ENCODE results near the gene ZNF423.

ZNF423 gene

GRCh38 chr16:49567950-49568349 lies 288.0 kb downstream of the ZNF423 start:
- H3K9me2 ChIP-seq (replicated peaks; ENCODE audit: insufficient read depth, low read length), result no peaks in the 10 kb centered on the region
- H3K9me3 ChIP-seq (replicated peaks; ENCODE audit: insufficient read depth, low read length), result no peaks in the 10 kb centered on the region
- H3K4me2 ChIP-seq (ENCODE audit: low read depth, low read length), result no peak overlapping the region
- no peak overlapping the region for H3K4me3 ChIP-seq (ENCODE audit: low read length)
- H3K27ac ChIP-seq (ENCODE audit: low read length), result no peak overlapping the region
- H3K9ac ChIP-seq (ENCODE audit: low read length), result no peak overlapping the region
- no peak overlapping the region for H2AFZ ChIP-seq (ENCODE audit: low read length)
- no peaks in the 10 kb centered on the region for H3K79me2 ChIP-seq (ENCODE audit: low read length)
- DNase-seq, result no peak
- TF ChIP-seq EZH2phosphoT487 (IDR thresholded peaks at IDR 0.05; ENCODE audit: low read length), result no peak
- TF ChIP-seq CTCF (IDR thresholded peaks at IDR 0.05; ENCODE audit: low read length), result no peak
- TF ChIP-seq EZH2 (optimal IDR thresholded peaks at IDR 0.05; ENCODE audit: low read depth, low read length), result no peak
- no peaks in the 10 kb centered on the region for H3F3A ChIP-seq (ENCODE audit: insufficient read depth, low read length)
- no peaks in the 10 kb centered on the region for H3K36me3 ChIP-seq (replicated peaks; ENCODE audit: insufficient read depth, low read length)
- no peaks in the 10 kb centered on the region for H3K27me3 ChIP-seq (replicated peaks; ENCODE audit: insufficient read depth, low read length)
- H3K4me1 ChIP-seq (ENCODE audit: low read length), result no peaks in the 10 kb centered on the region
- H4K20me1 ChIP-seq (ENCODE audit: insufficient read depth, low read length), result no peaks in the 10 kb centered on the region

- Histone ChIP-seq H3K9me3 (replicated peaks; ENCODE audit: insufficient read depth, low read length) (no peaks in the 10 kb centered on the region), H3K27me3 (replicated peaks; ENCODE audit: insufficient read depth, low read length) (no peaks in the 10 kb centered on the region), H3K27ac (ENCODE audit: low read length) (no peak overlapping the region), H3F3A (ENCODE audit: insufficient read depth, low read length) (no peaks in the 10 kb centered on the region), H3K4me3 (ENCODE audit: low read length) (no peak overlapping the region), H3K79me2 (ENCODE audit: low read length) (no peaks in the 10 kb centered on the region), H3K4me2 (ENCODE audit: low read depth, low read length) (no peak overlapping the region), H3K9ac (ENCODE audit: low read length) (no peak overlapping the region), H3K4me1 (ENCODE audit: low read length) (no peaks in the 10 kb centered on the region), H4K20me1 (ENCODE audit: insufficient read depth, low read length) (no peaks in the 10 kb centered on the region), H2AFZ (ENCODE audit: low read length) (no peak overlapping the region), H3K36me3 (replicated peaks; ENCODE audit: insufficient read depth, low read length) (no peaks in the 10 kb centered on the region), H3K9me2 (replicated peaks; ENCODE audit: insufficient read depth, low read length) (no peaks in the 10 kb centered on the region)
- no peak for DNase-seq
- no peak for TF ChIP-seq CTCF (IDR thresholded peaks at IDR 0.05; ENCODE audit: low read length)
- no peak for TF ChIP-seq EZH2 (optimal IDR thresholded peaks at IDR 0.05; ENCODE audit: low read depth, low read length)
- TF ChIP-seq EZH2phosphoT487 (IDR thresholded peaks at IDR 0.05; ENCODE audit: low read length), result no peak
These were observed 289.5 kb downstream of the ZNF423 start for GRCh38 chr16:49566432-49566831.

GRCh38 chr16:49564496-49565229 lies 291.2 kb downstream of the ZNF423 start:
- H3K79me2 ChIP-seq (ENCODE audit: low read length), result no peaks in the 10 kb centered on the region
- no peak overlapping the region for H2AFZ ChIP-seq (ENCODE audit: low read length)
- no peaks in the 10 kb centered on the region for H3K9me3 ChIP-seq (replicated peaks; ENCODE audit: insufficient read depth, low read length)
- no peaks in the 10 kb centered on the region for H3K36me3 ChIP-seq (replicated peaks; ENCODE audit: insufficient read depth, low read length)
- H3K27ac ChIP-seq (ENCODE audit: low read length), result no peak overlapping the region
- no peak overlapping the region for H3K4me3 ChIP-seq (ENCODE audit: low read length)
- H3K9ac ChIP-seq (ENCODE audit: low read length), result no peak overlapping the region
- no peaks in the 10 kb centered on the region for H3K4me1 ChIP-seq (ENCODE audit: low read length)
- no peaks in the 10 kb centered on the region for H3K9me2 ChIP-seq (replicated peaks; ENCODE audit: insufficient read depth, low read length)
- H3K27me3 ChIP-seq (replicated peaks; ENCODE audit: insufficient read depth, low read length), result no peaks in the 10 kb centered on the region
- DNase-seq, result no peak
- H4K20me1 ChIP-seq (ENCODE audit: insufficient read depth, low read length), result no peaks in the 10 kb centered on the region
- no peak for TF ChIP-seq CTCF (IDR thresholded peaks at IDR 0.05; ENCODE audit: low read length)
- no peak for TF ChIP-seq EZH2phosphoT487 (IDR thresholded peaks at IDR 0.05; ENCODE audit: low read length)
- TF ChIP-seq EZH2 (optimal IDR thresholded peaks at IDR 0.05; ENCODE audit: low read depth, low read length), result no peak
- no peak overlapping the region for H3K4me2 ChIP-seq (ENCODE audit: low read depth, low read length)
- no peaks in the 10 kb centered on the region for H3F3A ChIP-seq (ENCODE audit: insufficient read depth, low read length)

Data from MM.1S (cell line).